PFSK-1 (cell line): ENCODE measurements around the gene PIK3R6.

Source experiments
- FOXP2 ChIP-seq: optimal IDR thresholded peaks from 2 replicates; pipeline ENCODE3; 2011; ENCODE audit warnings: borderline replicate concordance, control low read depth, inconsistent platforms; ENCODE audit not compliant: insufficient read depth; ENCODE audit errors: extremely low read length, extremely low read depth
- POLR2AphosphoS5 ChIP-seq: IDR thresholded peaks from 2 replicates; pipeline ENCODE4 v1.6.1; 2012; ENCODE audit warnings: low read depth, mild to moderate bottlenecking, control low read depth, low read length, moderate library complexity
- REST ChIP-seq, 2 experiments: IDR thresholded peaks; 2 replicates each; pipeline versions ENCODE4 v1.6.1 to v1.8.0; 2011 to 2012; ENCODE audit warnings: low read depth in 2 of 2, low read length in 2 of 2, control low read depth in 1 of 2, inconsistent platforms in 1 of 2, mild to moderate bottlenecking in 1 of 2, moderate library complexity in 1 of 2; ENCODE audit not compliant: insufficient read depth in 1 of 2
- SIN3A ChIP-seq: IDR thresholded peaks from 2 replicates; pipeline ENCODE4 v1.6.1; 2012; ENCODE audit warnings: mild to moderate bottlenecking, low read length, moderate library complexity, borderline replicate concordance; ENCODE audit not compliant: insufficient read depth
- TAF1 ChIP-seq: IDR thresholded peaks from 2 replicates; pipeline ENCODE4 v1.6.1; 2012; ENCODE audit warnings: low read length, control low read depth, borderline replicate concordance; ENCODE audit not compliant: insufficient read depth

Gene PIK3R6

GRCh38 chr17:8904686-8905085 lies 37.2 kb upstream of the PIK3R6 start:
- TF ChIP-seq SIN3A (no peak), TAF1 (no peak), REST (IDR thresholded peaks at IDR 0.05; ENCODE audit: insufficient read depth in 1 of 2, low read depth in 2 of 2, low read length in 2 of 2) (no peak), POLR2AphosphoS5 (no peak), FOXP2 (no peak)

GRCh38 chr17:8904201-8904600 lies 36.7 kb upstream of the PIK3R6 start:
- TF ChIP-seq FOXP2 = no peak

- TF ChIP-seq REST (IDR thresholded peaks at IDR 0.05; ENCODE audit: insufficient read depth in 1 of 2, low read depth in 2 of 2, low read length in 2 of 2) (no peak), TAF1 (no peak), FOXP2 (no peak)
Measured at GRCh38 chr17:8900626-8901585, 33.4 kb upstream of the PIK3R6 start.

GRCh38 chr17:8900207-8900606 lies 32.7 kb upstream of the PIK3R6 start:
- TF ChIP-seq FOXP2 (no peak), POLR2AphosphoS5 (no peak), REST (IDR thresholded peaks at IDR 0.05; ENCODE audit: insufficient read depth in 1 of 2, low read depth in 2 of 2, low read length in 2 of 2) (no peak), SIN3A (no peak)

- TF ChIP-seq REST (IDR thresholded peaks at IDR 0.05; ENCODE audit: insufficient read depth in 1 of 2, low read depth in 2 of 2, low read length in 2 of 2) (no peak), SIN3A (no peak), TAF1 (no peak), FOXP2 (no peak), POLR2AphosphoS5 (no peak)
Measured at GRCh38 chr17:8898636-8899035, 31.2 kb upstream of the PIK3R6 start.
